ENCODE results near the gene CCNL1.

The CCNL1 gene

GRCh38 chr3:157147099-157147803 is 12.7 kb downstream of the CCNL1 start:
- DNase-seq (ENCODE audit: low read depth in 3 of 3) = no peak

DNA sequence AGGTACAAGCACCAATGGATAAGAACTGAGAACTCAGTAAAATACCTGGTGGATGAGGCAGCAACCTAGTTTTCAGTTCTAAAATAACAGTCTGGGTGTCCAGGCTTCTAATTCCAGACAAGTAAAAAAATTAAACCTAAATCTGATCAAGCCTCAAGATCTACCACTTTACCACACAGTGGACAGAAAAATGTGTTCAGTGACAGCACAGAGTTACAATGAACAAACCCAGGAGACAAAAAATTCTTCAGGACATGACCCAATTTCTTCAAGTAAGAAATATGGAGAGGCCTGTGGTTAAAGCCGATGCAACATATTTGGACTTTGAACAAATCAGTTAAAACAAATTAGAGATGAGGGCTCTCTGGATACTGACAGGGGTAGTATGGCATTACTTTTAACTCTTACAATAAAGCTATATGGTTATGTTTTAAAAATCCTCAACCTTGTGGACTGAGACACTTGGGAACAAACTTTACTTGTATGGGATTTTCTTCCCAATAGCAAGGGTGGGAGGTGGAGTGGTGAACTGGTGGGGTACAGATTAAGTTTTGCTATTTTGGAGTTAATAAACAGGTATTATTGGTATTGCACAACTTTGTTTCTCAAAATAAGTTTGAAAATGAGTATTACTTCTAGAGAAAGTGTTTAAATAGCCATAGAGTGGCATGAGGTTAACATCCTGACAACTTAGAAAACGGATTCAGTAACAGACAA is 14.2 kb downstream of the CCNL1 start:
- no peak for DNase-seq (ENCODE audit: low read depth in 3 of 3)

DNA sequence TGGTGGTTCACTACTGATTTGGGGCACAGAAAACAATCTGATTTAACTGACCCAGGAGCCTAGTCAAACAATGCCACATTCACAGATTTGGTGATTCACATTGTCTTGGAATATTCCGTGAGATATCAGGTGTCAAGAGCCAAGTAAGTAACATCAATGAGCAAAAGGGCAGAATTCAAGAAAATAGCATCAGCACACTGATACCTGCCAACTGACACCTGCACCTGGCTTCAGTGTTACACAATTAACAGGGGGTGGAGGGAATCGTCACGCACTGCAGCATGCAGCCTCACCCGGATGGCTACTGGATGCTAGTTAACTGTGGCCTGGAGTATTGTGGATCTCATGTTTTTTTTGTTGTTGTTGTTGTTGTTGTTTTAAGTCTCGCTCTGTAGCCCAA is 17.6 kb downstream of the CCNL1 start:
- DNase-seq (ENCODE audit: low read depth in 3 of 3) = no peak

DNA sequence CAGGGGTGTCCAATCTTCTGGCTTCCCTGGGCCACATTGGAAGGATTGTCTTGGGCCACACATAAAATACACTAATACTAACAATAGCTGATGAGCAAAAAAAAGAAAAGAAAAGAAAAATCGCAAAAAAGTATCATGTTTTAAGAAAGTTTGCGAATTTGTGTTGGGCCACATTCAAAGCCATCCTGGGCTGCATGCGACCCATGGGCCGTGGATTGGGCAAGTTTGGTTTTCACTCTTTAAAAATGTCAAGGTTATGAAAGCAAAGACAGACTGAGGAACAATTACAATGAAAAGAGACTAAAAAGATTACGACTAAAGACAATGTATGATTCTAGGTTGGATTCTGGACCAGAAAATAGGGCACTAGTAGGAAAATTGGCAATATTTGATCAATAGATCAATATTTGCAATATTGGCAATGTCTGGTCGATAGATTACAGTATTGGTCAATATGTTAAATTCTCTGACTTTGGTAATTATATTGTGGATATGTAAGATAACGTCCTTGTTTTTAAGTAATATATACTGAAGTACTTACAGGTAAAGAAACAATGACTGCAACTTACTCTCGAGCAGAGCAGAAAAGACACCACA is 19.9 kb downstream of the CCNL1 start:
- no peak for DNase-seq (ENCODE audit: low read depth in 3 of 3)

- no peak for DNase-seq (ENCODE audit: low read depth in 3 of 3)
These were observed 23.1 kb downstream of the CCNL1 start for GRCh38 chr3:157136647-157137387.

DNA sequence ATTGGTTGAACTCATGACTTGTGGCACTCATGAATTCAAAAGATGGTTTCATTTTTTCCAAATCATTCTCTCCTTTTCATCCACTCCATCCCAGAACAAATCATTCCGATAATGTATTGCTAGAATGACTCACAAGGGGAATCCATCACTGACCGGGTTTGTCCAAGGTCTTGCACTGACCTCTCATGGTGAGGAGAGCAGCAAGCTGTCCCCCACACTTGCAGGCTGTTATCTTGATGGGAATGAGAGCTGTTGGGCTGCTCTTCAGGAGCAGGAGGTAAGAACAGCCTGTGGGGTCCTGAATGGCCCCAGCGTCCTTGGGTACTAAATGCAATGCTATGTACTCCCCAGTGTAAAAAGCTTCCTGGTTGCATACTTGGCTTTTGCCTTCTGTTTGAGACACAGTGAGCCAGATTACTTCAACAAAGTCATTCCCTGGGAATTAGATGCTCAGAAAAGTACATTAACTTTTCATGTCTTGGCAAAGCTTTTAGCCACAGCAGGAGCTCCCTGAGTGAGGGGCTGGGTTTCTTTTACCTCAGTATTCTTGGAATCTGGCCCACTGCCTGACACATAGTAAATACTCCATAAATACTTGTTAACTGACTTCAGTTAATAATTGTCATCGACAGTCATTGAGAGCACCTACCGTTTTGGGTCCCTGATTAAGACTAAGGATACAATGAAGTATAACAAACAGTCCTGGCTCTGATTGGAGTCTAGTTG is 24.1 kb downstream of the CCNL1 start:
- no peak for DNase-seq (ENCODE audit: low read depth in 3 of 3)

- DNase-seq (ENCODE audit: low read depth in 3 of 3) = no peak
These were observed 25.2 kb downstream of the CCNL1 start for GRCh38 chr3:157134620-157135191.

DNA sequence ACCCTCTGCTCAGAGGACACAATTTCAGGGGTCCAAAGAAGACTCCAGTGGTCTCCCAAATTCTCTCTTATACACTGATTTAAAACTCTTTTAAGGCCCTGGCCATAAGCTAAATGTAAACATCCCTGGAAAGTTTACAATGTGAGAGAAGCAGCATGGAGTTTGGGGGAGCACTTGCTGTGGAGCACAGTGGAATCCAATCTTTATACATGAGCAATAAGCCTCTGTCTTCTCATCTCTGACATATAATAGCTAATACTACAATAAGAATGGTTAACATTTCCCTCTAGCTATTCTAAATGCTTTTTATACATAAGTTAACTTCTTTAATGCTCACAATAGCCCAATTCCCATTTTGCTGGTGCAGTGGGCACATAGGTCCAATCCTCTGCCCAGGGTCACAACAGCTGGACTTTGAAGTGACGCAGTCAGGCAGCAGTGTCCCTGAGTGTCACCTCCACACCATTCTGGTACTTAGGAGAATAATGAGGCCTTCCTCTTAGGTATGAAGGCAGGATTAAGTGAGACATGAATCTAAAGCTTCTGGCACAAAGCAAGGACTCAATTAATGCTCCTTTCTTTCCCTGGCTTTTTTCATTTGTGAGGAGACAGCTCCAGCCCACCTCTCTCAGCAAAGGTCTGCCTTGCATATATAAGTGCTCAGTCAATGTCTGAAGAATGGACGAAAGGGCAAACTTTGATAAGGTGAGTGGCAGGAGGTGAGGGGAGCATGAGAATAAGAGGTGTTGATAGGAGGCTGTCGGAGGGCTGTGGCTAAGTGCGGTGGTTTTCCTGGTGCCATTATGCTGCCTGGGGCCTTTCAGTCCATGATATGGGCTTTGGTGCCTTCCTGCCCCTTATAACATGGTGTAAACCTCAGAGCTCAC is 26.3 kb downstream of the CCNL1 start:
- no peak for DNase-seq (ENCODE audit: low read depth in 3 of 3)

DNA sequence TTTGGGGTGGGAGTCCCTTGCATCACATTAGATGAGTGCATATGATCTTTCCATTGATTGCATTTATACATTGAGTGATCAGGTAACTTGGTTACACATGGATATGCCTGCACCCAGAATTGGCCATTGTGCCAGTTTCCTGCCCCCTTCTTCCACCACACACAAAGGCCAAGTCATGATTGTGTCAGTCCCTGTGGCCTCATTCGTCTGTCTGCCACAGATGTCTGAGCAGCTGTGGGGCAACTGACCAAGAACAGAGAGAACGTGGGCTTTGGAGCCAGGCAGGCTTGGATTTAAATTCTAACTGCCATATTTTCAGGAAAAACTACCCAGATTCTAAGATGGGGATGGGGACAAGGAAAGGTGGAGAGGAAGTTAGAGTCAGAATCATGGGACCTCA is 27.0 kb downstream of the CCNL1 start:
- no peak for DNase-seq (ENCODE audit: low read depth in 3 of 3)

DNA sequence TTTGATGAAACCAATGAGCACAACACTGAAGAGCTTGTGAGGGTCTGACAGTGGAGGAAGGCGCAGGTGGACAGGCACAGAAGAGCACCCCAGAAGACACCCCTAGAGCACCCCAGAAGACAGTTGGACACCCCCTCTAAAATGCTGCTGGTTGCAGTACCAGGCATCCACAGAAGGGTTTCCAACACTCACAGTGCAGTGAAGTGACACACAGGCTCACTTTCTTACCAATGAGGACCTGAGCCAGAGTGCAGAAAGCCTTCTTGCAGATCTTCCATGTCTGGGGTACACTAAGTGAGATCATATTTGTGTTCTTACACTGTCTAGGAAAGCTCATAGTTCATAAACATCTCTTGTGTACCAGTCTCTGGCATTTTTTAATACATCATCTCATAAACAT is 27.6 kb downstream of the CCNL1 start:
- no peak for DNase-seq (ENCODE audit: low read depth in 3 of 3)

DNA sequence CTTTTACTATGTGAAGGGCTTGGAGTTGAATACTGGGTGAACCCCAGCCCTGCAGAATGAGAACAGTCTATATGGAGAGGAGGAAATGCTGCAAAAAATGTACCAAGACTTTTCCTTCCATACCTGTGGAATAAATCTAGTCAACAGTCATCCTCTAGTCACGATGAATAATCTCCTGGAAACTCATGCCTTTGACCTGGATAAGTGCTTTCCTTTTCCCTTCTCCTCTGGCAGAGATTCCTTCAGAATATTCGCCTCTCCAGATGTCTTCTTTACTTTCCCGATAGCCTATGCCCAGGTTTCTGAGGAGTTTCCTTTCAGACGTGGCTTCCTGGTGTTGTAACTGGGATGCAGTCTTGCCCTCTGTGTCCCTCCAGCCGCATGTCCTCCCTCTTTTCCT is 28.1 kb downstream of the CCNL1 start:
- no peak for DNase-seq (ENCODE audit: low read depth in 3 of 3)

GRCh38 chr3:157130467-157131251 is 29.3 kb downstream of the CCNL1 start:
- DNase-seq (ENCODE audit: low read depth in 3 of 3) = peak; percentile 27 to 62 (median 56)

DNA sequence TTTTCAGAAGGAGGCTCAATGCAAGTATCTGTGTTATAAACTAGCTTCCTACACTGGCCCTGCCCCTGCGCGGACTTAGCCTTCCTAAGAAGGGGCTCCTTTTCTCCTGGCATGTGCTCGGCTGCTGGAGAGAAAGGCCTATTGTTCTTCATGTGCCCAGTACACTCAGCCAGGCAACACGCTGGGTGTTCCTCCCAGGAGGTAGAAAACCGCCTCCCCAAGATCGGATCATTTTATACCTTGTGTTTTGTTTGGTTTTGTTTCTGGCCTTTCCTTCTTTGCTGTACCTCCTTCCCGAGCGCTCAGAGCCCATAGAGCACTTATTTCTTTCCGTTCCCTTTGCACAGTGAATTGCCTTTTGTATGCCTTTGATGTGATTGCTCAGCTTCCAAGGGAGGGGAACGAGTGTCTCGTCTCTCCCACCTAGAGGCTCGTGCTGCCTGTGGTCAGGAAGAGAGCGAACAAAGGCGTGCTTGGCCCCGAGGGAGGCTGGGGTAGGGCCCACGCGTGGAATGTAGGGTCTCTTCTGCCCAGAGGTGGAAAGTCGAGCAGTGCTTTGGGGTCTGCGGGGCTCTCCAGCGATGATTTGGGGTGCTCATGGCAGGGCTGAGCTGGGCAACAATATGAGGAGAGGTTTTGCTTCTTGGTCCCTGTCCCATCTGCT is 30.0 kb downstream of the CCNL1 start:
- DNase-seq (ENCODE audit: low read depth in 3 of 3) = no peak

- DNase-seq (ENCODE audit: low read depth in 3 of 3) = no peak
These were observed 30.9 kb downstream of the CCNL1 start for GRCh38 chr3:157128771-157129681.

GRCh38 chr3:157127831-157128767 is 31.8 kb downstream of the CCNL1 start:
- DNase-seq (ENCODE audit: low read depth in 3 of 3) = peak; percentile 50 to 77 (median 70)

- no peak for DNase-seq (ENCODE audit: low read depth in 3 of 3)
These were observed 32.7 kb downstream of the CCNL1 start for GRCh38 chr3:157127268-157127667.

- DNase-seq (ENCODE audit: low read depth in 3 of 3) = no peak
These were observed 33.6 kb downstream of the CCNL1 start for GRCh38 chr3:157126365-157126764.
